ENCODE results near the gene CORO2B.
"Not testable (repeated sequence)": the region's sequence is repeated elsewhere in the genome, so short reads cannot be mapped to it uniquely, and the experiment has no call there.

The CORO2B gene

DNA sequence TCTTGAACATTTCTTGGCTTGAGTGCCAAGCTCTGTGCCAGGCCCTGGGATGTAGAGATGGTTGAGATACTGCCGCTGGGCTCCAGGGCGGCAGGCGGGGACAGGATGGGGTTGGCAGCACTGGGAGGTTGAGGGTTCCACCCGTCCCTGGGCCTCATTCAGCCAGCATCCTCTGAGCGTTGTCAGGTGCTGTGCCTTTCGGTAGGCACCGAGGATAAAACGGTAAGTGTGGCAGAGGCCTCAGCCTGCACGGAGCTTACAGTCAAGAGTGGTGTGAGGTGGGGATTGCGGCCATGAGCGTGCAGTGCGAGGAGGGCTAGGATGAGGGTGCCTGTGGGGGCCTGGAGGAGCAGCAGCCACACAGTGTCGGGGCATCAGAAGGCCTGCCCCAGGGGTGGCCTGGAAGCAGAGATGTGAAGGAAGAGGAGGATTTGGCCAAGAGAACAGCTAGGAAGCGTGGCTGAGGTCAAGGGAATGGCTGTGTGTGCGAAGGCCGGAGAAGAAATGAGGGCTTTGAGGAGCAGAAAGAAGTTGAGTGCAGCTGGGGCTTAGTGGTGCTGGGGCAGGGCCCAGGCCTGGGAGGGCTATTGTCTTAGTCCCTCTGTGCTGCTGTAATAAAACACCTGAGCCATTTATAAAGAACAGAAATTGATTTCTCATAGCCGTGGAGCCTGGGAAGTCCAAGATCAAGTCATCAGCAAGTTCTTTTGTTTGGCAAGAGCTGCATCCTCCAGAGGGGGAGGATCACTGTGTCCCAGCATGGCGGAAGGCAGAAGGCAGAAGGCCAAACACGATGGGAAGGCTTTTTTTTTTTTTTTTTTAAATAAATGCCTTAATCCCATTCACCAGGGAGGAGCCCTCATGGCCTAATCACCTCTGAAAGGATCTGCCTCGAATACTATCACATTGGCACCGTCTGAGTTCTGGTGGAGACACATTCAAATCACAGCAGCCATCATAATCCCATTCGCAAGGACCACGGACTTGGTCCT, 22.7 kb downstream of the CORO2B start:
- H3K27me3 ChIP-seq (ENCODE audit: insufficient read depth, low read depth, severe bottlenecking) = no peaks in the 10 kb centered on the region
- peak overlapping the region; percentile 86 for H3K27ac ChIP-seq
- no peaks in the 10 kb centered on the region for H3K9me3 ChIP-seq (ENCODE audit: severe bottlenecking)
- peak; percentile 65 for DNase-seq
- no peak overlapping the region for H3K4me3 ChIP-seq (ENCODE audit: low read depth, low read length)
- H3K36me3 ChIP-seq = peaks cover 5% of the 10 kb centered on the region; the same call in 1 of the 2 replicates
- TF ChIP-seq, protein P1, sequence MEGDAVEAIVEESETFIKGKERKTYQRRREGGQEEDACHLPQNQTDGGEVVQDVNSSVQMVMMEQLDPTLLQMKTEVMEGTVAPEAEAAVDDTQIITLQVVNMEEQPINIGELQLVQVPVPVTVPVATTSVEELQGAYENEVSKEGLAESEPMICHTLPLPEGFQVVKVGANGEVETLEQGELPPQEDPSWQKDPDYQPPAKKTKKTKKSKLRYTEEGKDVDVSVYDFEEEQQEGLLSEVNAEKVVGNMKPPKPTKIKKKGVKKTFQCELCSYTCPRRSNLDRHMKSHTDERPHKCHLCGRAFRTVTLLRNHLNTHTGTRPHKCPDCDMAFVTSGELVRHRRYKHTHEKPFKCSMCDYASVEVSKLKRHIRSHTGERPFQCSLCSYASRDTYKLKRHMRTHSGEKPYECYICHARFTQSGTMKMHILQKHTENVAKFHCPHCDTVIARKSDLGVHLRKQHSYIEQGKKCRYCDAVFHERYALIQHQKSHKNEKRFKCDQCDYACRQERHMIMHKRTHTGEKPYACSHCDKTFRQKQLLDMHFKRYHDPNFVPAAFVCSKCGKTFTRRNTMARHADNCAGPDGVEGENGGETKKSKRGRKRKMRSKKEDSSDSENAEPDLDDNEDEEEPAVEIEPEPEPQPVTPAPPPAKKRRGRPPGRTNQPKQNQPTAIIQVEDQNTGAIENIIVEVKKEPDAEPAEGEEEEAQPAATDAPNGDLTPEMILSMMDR (IDR thresholded peaks at IDR 0.05; ENCODE audit: low read depth, low read length) = no peak

DNA sequence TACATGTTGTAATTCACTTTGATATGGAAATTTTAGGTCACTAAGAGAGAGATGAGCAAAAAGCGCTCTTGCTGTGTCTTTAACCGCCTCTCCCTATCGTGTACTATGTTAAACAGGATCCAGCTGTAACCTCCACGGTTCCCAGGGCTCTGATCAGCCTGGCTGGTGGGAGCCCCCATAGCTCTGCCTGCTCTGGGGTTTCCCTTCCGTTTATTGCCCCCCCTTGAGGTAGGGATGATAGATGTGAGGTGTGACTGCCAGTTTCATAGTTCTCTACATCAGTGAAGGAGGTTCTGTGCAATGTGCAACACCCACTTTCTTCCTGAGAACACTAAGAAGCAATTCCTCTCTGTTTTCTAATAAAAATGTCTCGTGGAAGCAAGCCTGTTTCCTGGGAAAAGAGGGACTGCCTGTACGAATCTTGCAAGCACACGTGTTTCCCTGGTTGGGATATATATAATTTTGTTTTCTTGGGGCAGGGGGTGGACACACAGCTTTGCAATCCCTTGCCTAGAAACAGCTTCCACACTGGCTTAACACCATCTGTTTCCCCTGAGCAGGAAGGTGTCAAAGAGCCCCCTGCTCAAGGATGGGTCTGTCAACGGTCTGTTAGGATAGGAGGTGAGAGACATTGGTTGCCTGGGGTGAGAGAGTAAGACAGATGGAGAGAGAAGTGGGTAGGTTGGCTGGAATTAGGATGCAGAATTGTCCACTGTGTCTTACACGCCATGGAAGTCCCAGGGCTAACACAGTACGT, 23.8 kb downstream of the CORO2B start:
- Histone ChIP-seq H3K27ac (peak overlapping the region; percentile 86), H3K36me3 (peaks cover 5% of the 10 kb centered on the region; the same call in 1 of the 2 replicates), H3K9me3 (ENCODE audit: severe bottlenecking) (no peaks in the 10 kb centered on the region), H3K27me3 (ENCODE audit: insufficient read depth, low read depth, severe bottlenecking) (no peaks in the 10 kb centered on the region), H3K4me3 (ENCODE audit: low read depth, low read length) (no peak overlapping the region)
- TF ChIP-seq, protein P1 (IDR thresholded peaks at IDR 0.05; ENCODE audit: low read depth, low read length) = no peak
- DNase-seq = peak; percentile 61

DNA sequence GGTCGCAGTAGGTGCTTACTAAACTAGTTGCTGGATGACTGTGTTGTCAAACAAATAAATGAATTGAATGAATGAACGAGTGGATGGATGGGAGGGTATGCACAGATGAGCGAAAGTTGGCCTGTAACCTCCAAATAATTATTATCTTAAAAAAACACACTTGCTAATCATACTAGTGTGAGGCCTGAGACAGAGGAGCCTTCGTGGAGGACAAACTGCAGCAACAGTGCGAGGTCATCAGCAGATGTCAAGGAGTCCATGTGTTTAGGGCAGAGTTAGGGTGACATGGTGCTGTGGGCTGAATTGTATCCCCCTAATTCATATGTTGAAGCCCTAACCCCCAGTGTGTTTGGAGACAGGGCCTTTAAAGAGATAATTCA, 24.4 kb downstream of the CORO2B start:
- TF ChIP-seq, protein P1 (IDR thresholded peaks at IDR 0.05; ENCODE audit: low read depth, low read length) = no peak
- no peaks in the 10 kb centered on the region for H3K9me3 ChIP-seq (ENCODE audit: severe bottlenecking)
- peaks cover 5% of the 10 kb centered on the region; the same call in 1 of the 2 replicates for H3K36me3 ChIP-seq
- DNase-seq = no peak
- no peaks in the 10 kb centered on the region for H3K27me3 ChIP-seq (ENCODE audit: insufficient read depth, low read depth, severe bottlenecking)
- no peak overlapping the region for H3K4me3 ChIP-seq (ENCODE audit: low read depth, low read length)
- peak overlapping the region; percentile 86 for H3K27ac ChIP-seq

DNA sequence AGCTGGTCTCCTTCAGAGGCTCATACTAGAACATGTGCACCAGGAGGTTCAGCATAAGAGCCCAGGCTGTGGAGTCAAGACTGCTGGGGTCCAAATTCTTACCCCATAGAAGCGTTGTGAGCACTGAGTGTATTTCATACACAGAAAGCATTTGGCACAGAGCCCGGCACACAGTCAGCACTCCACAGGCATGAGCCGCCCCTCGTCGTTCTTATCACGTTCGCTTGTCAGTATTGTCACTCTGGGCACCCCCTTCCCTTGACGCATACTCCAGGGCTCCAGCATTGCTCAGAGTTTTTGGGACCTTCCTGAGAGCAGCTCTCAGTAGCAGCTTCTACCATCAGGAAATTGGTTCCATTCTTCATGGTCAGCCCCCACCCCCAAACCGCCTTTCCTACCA, 25.2 kb downstream of the CORO2B start:
- Histone ChIP-seq H3K36me3 (peaks cover 5% of the 10 kb centered on the region; the same call in 1 of the 2 replicates), H3K4me3 (ENCODE audit: low read depth, low read length) (no peak overlapping the region), H3K27ac (peak overlapping the region; percentile 86), H3K27me3 (ENCODE audit: insufficient read depth, low read depth, severe bottlenecking) (no peaks in the 10 kb centered on the region), H3K9me3 (ENCODE audit: severe bottlenecking) (no peaks in the 10 kb centered on the region)
- TF ChIP-seq, protein P1 (IDR thresholded peaks at IDR 0.05; ENCODE audit: low read depth, low read length) = no peak
- no peak for DNase-seq

DNA sequence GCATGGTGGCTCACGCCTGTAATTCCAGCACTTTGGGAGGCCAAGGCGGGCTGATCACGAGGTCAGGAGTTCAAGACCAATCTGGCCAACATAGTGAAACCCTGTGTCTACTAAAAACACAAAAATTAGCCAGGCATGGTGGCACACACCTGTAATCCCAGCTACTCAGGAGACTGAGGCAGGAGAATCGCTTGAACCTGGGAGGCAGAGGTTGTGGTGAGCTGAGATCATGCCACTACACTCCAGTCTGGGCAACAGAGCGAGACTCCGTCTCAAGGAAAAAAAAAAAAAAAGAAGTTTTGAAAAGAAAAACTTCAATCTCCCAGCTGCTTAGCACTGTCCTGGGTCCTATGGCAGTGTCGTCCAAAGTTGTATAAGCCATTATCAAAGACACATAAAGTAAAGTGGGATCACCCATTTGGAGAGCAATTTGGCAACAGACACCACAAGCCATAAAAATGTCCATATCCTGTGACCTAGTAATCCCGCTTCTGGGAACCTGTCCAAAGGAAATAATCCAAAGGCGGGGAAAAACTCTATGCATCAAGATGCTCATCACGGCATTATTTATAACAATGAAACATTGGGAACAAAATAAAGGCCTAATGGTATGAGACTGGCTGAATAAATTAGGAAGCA, 26.2 kb downstream of the CORO2B start:
- not testable (repeated sequence) for DNase-seq; H3K27ac ChIP-seq; H3K36me3 ChIP-seq; H3K4me3 ChIP-seq (ENCODE audit: low read depth, low read length); H3K27me3 ChIP-seq (ENCODE audit: insufficient read depth, low read depth, severe bottlenecking); H3K9me3 ChIP-seq (ENCODE audit: severe bottlenecking)

All from WERI-Rb-1 (cell line).